Gastrocnemius medialis (tissue), 4 donors: ENCODE results near the gene KLHDC10.

ENCODE experiments used
- POLR2A ChIP-seq, 2 donors: fragments of 450-650 bp; IDR thresholded peaks; one replicate each; pipeline ENCODE4 v1.6.1; 2017; ENCODE audit warnings: antibody characterized with exemption in 2 of 2, mild to moderate bottlenecking in 2 of 2, moderate library complexity in 2 of 2
- TF ChIP-seq, protein P1 (sequence below), 5 experiments: fragments of 450-650 bp in 3 of 5; fragments of 200-600 bp in 2 of 5; sonication (generic) in 2 of 5; IDR thresholded peaks in 4 of 5; conservative IDR thresholded peaks in 1 of 5; 1 replicate in 4 of 5; 2 replicates in 1 of 5; pipeline ENCODE4 v1.5.1; 2016 to 2019; ENCODE audit warnings: antibody characterized with exemption in 5 of 5, mild to moderate bottlenecking in 3 of 5, moderate library complexity in 3 of 5

DNA sequence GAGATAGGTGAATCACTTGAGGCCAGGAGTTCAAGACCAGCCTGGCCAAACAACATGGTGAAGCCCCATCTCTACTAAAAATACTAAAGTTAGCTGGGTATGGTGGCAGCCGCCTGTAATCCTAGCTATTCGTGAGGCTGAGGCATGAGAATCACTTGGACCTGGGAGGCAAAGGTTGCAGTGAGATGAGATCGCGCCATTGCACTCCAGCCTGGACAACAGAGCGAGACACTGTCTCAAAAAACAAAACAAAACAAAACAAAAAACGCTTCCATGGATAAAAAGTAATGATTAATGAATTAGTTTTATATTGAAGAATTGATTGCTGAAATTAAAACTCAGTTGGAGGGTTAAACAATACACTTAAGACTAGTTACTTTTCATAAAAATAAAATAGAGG lies 32.3 kb downstream of the KLHDC10 start:
- TF ChIP-seq, protein P1, sequence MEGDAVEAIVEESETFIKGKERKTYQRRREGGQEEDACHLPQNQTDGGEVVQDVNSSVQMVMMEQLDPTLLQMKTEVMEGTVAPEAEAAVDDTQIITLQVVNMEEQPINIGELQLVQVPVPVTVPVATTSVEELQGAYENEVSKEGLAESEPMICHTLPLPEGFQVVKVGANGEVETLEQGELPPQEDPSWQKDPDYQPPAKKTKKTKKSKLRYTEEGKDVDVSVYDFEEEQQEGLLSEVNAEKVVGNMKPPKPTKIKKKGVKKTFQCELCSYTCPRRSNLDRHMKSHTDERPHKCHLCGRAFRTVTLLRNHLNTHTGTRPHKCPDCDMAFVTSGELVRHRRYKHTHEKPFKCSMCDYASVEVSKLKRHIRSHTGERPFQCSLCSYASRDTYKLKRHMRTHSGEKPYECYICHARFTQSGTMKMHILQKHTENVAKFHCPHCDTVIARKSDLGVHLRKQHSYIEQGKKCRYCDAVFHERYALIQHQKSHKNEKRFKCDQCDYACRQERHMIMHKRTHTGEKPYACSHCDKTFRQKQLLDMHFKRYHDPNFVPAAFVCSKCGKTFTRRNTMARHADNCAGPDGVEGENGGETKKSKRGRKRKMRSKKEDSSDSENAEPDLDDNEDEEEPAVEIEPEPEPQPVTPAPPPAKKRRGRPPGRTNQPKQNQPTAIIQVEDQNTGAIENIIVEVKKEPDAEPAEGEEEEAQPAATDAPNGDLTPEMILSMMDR (IDR thresholded peaks at IDR 0.05 in 4 of 5, conservative IDR thresholded peaks at IDR 0.05 in 1 of 5): no peak
- no peak for TF ChIP-seq POLR2A (IDR thresholded peaks at IDR 0.05)
